Measurements from ENCODE around the gene FANCE. TPM values are rescaled to one million over a fixed set of nuclear protein-coding genes. Genes with fewer than 3 reads are reported as not detected.

Gene FANCE
- total RNA-seq, 1 experiment from 2014 or later: 4.3 TPM

- DNase-seq (ENCODE audit: low read depth, low spot score) (no peak), ATAC-seq (no peak)
- BruUV-seq (replicated peaks): no TSS peak
- intact Hi-C loops (cut with micrococcal nuclease; ENCODE audit: unreplicated experiment) (loop anchor here (2.0 kb wide), 1 partner anchor 71 kb away; the partner anchor contains the start of gene PPARD), in situ Hi-C loops (cut with HindIII; ENCODE audit: low pct_unique_long_range_greater_than_20kb, low sequenced_read_pairs) (no loop called here)
- no peaks in the 10 kb centered on the region for H3K27me3 ChIP-seq (ENCODE audit: control insufficient read depth, insufficient read depth, low read length)
- H3K27ac ChIP-seq (ENCODE audit: low read length): no peak overlapping the region
- H3K9me3 ChIP-seq (ENCODE audit: control insufficient read depth, insufficient read depth, low read depth, low read length): no peaks in the 10 kb centered on the region
- H3K36me3 ChIP-seq (ENCODE audit: control insufficient read depth, insufficient read depth, low read length): no peaks in the 10 kb centered on the region
- peaks cover 13% of the 10 kb centered on the region; the same call in 1 of the 2 replicates for H3K4me1 ChIP-seq (ENCODE audit: control insufficient read depth, insufficient read depth, low read length)
- TF ChIP-seq, protein P1, sequence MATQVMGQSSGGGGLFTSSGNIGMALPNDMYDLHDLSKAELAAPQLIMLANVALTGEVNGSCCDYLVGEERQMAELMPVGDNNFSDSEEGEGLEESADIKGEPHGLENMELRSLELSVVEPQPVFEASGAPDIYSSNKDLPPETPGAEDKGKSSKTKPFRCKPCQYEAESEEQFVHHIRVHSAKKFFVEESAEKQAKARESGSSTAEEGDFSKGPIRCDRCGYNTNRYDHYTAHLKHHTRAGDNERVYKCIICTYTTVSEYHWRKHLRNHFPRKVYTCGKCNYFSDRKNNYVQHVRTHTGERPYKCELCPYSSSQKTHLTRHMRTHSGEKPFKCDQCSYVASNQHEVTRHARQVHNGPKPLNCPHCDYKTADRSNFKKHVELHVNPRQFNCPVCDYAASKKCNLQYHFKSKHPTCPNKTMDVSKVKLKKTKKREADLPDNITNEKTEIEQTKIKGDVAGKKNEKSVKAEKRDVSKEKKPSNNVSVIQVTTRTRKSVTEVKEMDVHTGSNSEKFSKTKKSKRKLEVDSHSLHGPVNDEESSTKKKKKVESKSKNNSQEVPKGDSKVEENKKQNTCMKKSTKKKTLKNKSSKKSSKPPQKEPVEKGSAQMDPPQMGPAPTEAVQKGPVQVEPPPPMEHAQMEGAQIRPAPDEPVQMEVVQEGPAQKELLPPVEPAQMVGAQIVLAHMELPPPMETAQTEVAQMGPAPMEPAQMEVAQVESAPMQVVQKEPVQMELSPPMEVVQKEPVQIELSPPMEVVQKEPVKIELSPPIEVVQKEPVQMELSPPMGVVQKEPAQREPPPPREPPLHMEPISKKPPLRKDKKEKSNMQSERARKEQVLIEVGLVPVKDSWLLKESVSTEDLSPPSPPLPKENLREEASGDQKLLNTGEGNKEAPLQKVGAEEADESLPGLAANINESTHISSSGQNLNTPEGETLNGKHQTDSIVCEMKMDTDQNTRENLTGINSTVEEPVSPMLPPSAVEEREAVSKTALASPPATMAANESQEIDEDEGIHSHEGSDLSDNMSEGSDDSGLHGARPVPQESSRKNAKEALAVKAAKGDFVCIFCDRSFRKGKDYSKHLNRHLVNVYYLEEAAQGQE (IDR thresholded peaks at IDR 0.05; ENCODE audit: insufficient read depth in 1 of 2, low read depth in 2 of 2, low read length in 1 of 2): no peak
- TF ChIP-seq SIN3A (IDR thresholded peaks at IDR 0.05; ENCODE audit: borderline replicate concordance, insufficient read depth, low read depth, low read length) (no peak), POLR2AphosphoS5 (IDR thresholded peaks at IDR 0.05; ENCODE audit: low read depth, low read length) (no peak), CTCF (IDR thresholded peaks at IDR 0.05) (no peak), TCF7L2 (IDR thresholded peaks at IDR 0.05; ENCODE audit: low read depth, low read length) (no peak)
- ChIA-PET POLR2A (no interaction called here), CTCF (no interaction called here)
- no peak overlapping the region for H3K4me3 ChIP-seq (ENCODE audit: low read depth in 2 of 2, low read length in 2 of 2)
Observed at GRCh38 chr6:35413911-35414310, 38.2 kb upstream of the FANCE start.

- Histone ChIP-seq H3K9me3 (ENCODE audit: control insufficient read depth, insufficient read depth, low read depth, low read length) (no peaks in the 10 kb centered on the region), H3K4me3 (ENCODE audit: low read depth in 2 of 2, low read length in 2 of 2) (no peak overlapping the region), H3K27me3 (ENCODE audit: control insufficient read depth, insufficient read depth, low read length) (no peaks in the 10 kb centered on the region), H3K27ac (ENCODE audit: low read length) (no peak overlapping the region), H3K36me3 (ENCODE audit: control insufficient read depth, insufficient read depth, low read length) (no peaks in the 10 kb centered on the region), H3K4me1 (ENCODE audit: control insufficient read depth, insufficient read depth, low read length) (peaks cover 13% of the 10 kb centered on the region; the same call in 1 of the 2 replicates)
- DNase-seq (ENCODE audit: low read depth, low spot score): no peak
- POLR2A ChIA-PET: interaction anchor here (0.6 kb wide), 1 partner anchor 70 kb away, joined by 3 read pairs; no protein-coding TSS in a partner anchor
- CTCF ChIA-PET: interaction anchor here (0.6 to 2.0 kb wide), 4 partner anchors 11 to 73 kb away, joined by 3 to 17 read pairs (median 5); partner anchors contain the start of gene PPARD
- in situ Hi-C loops (cut with HindIII; ENCODE audit: low pct_unique_long_range_greater_than_20kb, low sequenced_read_pairs): no loop called here
- intact Hi-C loops (cut with micrococcal nuclease; ENCODE audit: unreplicated experiment): loop anchor here (2.0 kb wide), 1 partner anchor 72 kb away; the partner anchor contains the start of gene PPARD
- no TSS peak for BruUV-seq (replicated peaks)
- ATAC-seq: peak; percentile 89
- TF ChIP-seq CTCF (IDR thresholded peaks at IDR 0.05) (peak; percentile 77), SIN3A (IDR thresholded peaks at IDR 0.05; ENCODE audit: borderline replicate concordance, insufficient read depth, low read depth, low read length) (no peak)
Observed at GRCh38 chr6:35415065-35415891, 36.9 kb upstream of the FANCE start.
